C4-2B (cell line): Measurements from ENCODE around the gene ADAMTS19.

Experiments
- H3K27ac ChIP-seq: fragments of 450-650 bp; 2 replicates; pipeline ENCODE4 v1.5.1; 2017
- ZFX ChIP-seq: fragments of 450-650 bp; IDR thresholded peaks from 2 replicates; pipeline ENCODE4 v1.6.1; 2017
- TF ChIP-seq, protein P1 (sequence below): fragments of 450-650 bp; conservative IDR thresholded peaks from 2 replicates; pipeline ENCODE4 v1.5.1; 2017; ENCODE audit warnings: mild to moderate bottlenecking

The ADAMTS19 gene

DNA sequence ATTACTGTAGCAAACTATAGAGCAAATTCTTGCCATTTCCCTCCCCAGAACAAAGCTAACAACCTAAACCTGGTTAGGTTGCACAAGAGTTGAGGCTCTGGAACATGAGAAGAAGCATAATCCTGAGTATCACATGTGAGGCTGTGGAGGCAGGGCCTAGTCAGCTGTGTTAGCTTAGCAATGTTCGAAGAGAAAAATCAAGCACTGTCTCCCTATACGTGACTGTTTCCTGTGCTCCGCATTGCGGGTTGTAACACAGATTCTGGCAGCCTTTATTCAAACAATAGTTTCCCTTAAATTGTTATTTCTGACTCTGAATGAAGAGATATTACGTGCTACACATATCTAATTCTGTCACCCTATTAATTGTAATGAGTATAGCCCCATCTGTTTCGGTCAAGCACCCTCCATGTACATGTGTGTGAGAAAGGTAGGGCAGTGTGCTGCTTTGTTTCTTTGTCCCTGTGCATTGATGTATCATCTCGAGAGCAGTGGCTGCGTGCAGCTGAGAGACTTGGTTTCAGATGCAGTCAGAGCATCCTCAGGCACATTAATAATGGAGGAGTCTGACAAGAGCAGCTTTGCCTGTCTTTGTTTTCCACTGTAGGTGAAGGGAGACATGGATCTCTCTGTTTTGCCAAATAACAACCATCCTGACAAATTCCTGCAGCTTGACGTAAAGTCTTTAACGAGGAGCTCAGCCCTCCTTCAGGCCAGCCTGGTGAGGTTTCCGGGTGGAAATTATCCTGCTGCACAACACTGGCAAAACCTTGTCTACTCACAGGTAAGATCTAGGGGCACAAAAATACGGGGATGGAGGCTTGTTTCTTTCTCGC lies 287.7 kb downstream of the ADAMTS19 start, which contains the start of gene MINAR2:
Gene MINAR2, plus strand, starts transcription at position 523 of the 836 bp plus-strand sequence. Its CDS starts 97 bp downstream, at position 620.
- TF ChIP-seq, protein P1, sequence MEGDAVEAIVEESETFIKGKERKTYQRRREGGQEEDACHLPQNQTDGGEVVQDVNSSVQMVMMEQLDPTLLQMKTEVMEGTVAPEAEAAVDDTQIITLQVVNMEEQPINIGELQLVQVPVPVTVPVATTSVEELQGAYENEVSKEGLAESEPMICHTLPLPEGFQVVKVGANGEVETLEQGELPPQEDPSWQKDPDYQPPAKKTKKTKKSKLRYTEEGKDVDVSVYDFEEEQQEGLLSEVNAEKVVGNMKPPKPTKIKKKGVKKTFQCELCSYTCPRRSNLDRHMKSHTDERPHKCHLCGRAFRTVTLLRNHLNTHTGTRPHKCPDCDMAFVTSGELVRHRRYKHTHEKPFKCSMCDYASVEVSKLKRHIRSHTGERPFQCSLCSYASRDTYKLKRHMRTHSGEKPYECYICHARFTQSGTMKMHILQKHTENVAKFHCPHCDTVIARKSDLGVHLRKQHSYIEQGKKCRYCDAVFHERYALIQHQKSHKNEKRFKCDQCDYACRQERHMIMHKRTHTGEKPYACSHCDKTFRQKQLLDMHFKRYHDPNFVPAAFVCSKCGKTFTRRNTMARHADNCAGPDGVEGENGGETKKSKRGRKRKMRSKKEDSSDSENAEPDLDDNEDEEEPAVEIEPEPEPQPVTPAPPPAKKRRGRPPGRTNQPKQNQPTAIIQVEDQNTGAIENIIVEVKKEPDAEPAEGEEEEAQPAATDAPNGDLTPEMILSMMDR = no peak
- no peak for TF ChIP-seq ZFX
- no peak within 1 kb of the TSS for H3K27ac ChIP-seq

DNA sequence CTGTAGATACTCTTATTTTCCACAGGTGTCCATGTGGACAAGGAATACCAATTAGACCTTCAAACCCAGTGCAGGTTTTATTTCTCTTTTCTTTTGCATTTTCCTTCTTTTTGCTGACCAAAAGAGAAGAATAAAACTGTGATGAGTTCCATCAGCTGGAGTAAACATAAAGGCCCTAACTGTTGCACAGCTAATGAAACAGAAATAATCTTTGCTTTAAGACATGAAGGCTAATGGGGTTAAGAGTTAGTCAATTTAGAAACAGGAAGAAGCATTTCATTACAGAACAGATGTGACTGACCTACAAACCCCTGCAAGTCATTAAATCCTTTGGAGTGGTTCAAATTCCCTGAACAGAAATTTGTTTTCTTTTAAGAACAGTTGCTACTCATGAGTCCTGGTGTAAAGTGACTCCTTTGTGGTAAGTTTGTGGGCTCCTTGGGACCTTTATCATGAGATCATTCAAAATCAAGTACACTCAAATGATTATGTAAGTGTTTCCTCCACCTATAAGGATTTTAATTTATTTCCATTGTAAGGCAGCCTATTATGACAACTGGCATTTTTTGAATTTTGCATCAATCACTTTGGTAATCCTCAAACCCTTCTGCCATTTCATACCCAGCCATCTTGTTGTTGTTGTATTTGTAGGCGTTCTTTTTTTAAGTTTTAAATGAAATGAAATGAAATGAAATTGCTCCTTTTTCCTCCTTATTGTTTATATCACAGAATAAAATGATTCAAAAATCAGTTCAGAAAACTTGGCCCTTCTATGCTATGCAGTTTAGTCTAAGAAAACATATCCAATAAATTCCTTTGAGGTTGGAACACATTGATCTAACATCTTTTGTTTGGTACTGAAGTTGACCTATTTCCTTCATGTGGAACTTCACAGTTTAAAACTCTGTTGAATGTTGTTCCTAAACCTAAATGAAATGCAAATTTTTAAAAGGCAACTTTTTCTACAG lies 289.1 kb downstream of the ADAMTS19 start:
- H3K27ac ChIP-seq = no peak overlapping the region
- TF ChIP-seq, protein P1 = no peak
- TF ChIP-seq ZFX = no peak

DNA sequence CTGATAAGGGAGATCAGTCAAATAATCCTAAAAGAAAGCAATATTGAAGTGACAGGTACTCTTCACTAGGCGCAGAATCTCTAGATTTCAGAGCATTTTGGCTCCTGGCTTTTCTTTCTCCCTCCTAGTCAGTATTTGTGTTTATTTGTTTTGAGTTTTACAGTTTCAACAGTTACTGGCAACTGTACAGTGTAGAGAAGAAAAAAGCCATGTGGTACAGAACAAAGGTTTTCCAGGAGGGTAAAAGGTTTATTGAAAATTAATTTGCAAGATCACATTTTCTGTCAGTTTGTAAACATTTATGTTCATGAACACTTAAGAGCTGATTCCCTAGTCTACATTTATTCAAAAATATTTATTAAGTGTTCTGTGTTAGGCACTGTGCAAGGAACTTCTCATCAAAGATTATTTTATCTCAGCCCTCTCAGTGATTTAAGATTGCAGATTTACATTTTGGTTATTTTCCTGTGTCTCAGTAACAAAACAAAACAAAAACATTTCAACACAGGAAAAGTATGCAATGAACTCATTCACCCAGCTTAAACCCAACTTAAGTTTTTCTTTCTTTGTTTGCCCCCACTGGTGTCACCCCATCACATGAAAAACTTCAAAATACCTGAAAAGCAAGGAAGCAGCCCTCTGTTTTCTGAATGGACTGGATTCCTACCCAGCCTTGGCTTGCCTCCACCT lies 300.7 kb downstream of the ADAMTS19 start:
- no peak for TF ChIP-seq ZFX
- H3K27ac ChIP-seq = no peak overlapping the region

DNA sequence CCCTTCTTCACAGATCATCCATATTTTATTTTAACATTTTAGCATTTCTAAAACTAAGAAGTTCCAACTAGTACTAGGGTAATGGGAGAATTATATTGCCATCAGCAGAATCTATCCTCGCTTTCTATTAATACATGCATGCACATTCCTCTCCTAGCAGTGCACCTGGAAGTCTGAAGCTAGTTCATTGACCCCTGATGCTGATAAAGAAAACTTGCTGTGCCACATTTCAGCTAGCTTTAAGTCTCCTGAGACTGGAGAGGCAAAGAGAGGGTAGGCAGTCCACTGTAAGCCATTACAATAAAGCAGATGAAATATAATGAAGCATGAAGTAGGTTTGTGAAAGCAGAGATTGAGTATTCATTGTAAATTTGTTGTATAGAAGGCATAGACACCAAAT lies 303.6 kb downstream of the ADAMTS19 start:
- TF ChIP-seq, protein P1 = no peak
- no peak for TF ChIP-seq ZFX
- no peak overlapping the region for H3K27ac ChIP-seq

DNA sequence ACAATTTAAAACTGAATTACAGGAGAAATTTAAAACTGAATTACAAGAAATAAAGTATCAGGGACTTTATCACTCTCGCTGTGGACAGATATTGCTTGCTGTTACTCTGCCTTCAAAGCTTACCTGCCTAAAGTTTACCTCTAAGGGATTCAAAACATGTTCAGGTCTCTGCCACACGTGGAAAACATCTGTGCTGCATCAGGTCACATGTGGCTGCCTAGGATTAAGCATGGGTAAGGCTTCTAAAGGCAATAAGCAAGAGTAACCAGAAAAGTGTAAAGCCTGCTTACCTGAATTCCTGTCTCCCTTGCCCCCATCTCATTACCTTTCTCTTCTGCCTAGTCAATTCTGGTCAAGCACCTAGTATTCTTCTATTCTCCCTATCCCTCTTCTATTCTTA lies 306.7 kb downstream of the ADAMTS19 start:
- TF ChIP-seq ZFX = no peak
- TF ChIP-seq, protein P1 = no peak
- H3K27ac ChIP-seq = no peak overlapping the region

DNA sequence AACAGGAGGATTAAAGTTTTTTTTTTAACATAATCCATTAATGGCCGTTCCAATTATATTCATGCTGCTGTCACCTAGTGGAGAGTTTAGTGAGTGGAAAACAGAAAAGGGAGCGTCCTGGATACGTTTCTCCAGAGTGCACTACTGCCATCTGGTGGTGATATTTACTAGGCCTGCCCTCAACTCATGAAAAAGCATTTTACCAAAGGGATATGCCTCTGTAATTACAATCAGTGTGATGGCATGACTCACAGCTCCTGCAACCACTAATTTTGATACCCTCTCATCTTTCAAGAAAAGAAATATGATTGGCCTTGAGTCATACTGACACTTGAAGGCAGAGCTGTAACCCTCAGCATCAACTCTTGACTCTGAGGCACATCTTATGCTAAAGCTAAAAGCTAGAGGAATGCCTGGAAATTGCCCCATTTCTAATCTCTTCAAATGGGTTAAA lies 307.9 kb downstream of the ADAMTS19 start:
- H3K27ac ChIP-seq = no peak overlapping the region
- no peak for TF ChIP-seq ZFX
- TF ChIP-seq, protein P1 = peak; percentile 99

DNA sequence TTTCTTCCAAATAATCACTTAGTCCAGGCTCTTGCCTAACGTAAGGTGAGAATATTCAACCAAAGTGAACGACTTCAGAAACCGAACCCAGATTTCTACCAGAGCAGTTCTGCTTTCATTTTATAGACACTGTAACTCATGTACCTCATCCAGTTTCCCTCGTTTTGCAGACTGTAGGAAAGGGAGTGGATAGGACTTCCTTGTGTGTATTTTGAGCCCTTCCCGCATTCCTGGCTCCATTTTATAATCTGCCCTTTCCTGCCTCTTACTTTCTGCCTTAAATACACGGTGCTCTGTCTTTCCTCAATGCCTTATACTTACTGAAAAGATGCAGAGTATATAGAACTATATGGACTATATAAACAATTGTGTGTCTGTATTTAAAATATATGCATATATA lies 308.6 kb downstream of the ADAMTS19 start:
- no peak overlapping the region for H3K27ac ChIP-seq
- no peak for TF ChIP-seq ZFX
- TF ChIP-seq, protein P1 = no peak
